Fibroblast of pulmonary artery (primary cell): ENCODE measurements around the gene KPTN.

Experiments used
- DNase-seq: peaks from one replicate; pipeline ENCODE4 v3.0.0-alpha.2; 2010; ENCODE audit warnings: low read depth
- H3K4me3 ChIP-seq: replicated peaks from 2 replicates; pipeline ENCODE4 v1.5.1; 2011; ENCODE audit warnings: low read depth, mild to moderate bottlenecking, control low read depth, low read length, moderate library complexity
- TF ChIP-seq, protein P1 (sequence below): IDR thresholded peaks from 2 replicates; pipeline ENCODE4 v1.5.1; 2011; ENCODE audit warnings: mild to moderate bottlenecking, control low read depth, low read length, inconsistent platforms; ENCODE audit errors: missing control alignments

Gene KPTN

DNA sequence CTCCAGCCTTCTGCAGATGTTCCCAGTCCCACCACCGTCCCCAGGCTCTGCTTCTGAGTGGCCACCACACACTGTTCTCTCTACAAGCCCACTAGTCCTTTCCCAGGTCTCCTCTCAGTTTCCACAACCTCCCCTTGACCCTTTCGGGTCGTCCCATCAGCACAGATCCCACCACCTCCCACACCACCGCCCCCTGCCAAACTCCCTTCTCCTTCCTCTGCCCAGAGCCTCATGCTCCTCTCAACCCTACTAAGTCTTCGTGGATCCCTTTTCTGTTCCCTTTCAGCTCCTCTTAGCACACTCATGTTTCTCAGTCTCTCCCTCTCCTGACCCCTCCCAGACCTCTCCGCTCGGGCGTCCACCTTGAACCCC lies 28.9 kb upstream of the KPTN start:
- TF ChIP-seq, protein P1, sequence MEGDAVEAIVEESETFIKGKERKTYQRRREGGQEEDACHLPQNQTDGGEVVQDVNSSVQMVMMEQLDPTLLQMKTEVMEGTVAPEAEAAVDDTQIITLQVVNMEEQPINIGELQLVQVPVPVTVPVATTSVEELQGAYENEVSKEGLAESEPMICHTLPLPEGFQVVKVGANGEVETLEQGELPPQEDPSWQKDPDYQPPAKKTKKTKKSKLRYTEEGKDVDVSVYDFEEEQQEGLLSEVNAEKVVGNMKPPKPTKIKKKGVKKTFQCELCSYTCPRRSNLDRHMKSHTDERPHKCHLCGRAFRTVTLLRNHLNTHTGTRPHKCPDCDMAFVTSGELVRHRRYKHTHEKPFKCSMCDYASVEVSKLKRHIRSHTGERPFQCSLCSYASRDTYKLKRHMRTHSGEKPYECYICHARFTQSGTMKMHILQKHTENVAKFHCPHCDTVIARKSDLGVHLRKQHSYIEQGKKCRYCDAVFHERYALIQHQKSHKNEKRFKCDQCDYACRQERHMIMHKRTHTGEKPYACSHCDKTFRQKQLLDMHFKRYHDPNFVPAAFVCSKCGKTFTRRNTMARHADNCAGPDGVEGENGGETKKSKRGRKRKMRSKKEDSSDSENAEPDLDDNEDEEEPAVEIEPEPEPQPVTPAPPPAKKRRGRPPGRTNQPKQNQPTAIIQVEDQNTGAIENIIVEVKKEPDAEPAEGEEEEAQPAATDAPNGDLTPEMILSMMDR, result no peak
- no peak for DNase-seq
- H3K4me3 ChIP-seq, result peak overlapping the region; percentile 87

DNA sequence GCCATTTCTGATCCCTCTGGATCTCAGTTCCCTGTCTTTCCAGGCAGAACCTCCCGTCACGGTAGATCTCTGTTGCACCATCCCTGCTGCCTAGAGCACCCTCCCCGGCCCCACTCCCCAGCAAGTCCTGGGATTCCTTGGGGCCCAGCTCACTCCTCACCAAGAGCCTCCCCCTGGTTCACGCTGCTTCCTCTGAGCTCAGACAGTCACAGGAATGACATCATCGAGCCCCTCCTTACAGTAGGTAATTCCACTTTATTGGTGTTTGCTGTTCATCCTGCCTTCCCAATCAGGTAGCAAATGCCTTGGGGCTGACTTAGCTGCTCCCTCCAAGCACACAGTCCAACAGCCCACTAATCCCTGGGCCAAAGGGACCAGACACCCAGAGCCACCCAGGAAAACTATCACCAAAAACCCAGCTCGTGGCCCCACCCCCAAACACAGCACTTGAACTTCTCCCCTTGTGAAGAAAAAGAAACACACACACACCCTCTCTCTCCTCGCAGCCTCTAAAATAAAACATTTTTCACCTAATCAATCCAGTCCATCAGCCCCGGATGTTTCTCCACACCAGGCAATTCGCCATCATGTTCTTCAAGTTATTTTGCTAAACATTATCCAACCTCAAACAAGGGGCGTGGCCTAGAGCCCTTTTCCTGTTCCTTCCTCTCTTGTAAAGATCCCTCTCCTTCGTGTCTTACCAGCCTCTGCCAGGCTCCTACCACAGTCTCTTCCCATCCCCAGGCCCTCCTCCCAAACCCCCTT lies 28.3 kb upstream of the KPTN start:
- TF ChIP-seq, protein P1, result no peak
- DNase-seq, result peak; percentile 53
- H3K4me3 ChIP-seq, result peak overlapping the region; percentile 87

DNA sequence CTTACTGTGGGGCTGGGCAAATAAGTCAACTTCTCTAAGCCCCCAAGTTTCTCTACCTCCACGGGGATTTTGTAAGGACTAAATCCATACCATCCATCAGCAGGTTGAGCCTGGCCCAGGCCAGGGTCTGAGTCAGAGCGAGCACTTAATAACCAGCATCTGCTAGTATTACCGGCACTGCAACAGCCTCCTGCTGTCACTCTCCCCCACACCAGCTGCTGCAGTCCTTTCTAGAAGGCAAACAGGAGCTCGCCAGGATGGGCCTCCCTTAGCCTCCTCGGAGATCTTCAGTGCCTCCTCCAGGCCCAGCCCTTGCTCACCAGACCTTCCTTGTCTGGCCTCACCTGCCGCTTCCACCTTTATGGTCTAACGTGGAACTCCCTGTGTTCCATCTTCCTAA lies 27.7 kb upstream of the KPTN start:
- peak; percentile 56 for DNase-seq
- TF ChIP-seq, protein P1, result no peak
- no peak overlapping the region for H3K4me3 ChIP-seq

DNA sequence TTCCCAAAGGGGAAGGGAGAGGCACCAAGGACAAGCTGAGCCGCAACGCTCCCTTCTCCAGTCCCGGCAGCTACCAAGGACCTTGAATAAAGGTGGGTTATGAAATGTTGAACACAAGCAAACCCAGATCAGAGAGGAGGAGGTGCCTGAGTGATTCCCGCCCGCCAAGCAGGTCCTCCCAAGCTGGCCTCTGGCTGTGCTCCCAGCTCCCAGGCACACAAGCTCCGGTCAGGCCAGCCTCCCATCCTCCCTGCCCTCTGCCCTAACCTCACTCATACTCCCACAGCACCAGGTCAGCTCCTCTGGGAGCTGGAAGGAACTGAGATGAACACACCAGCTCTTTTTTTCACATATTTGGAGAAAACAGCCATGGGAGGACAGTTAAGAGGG lies 27.1 kb upstream of the KPTN start:
- no peak overlapping the region for H3K4me3 ChIP-seq
- TF ChIP-seq, protein P1, result no peak
- peak; percentile 34 for DNase-seq

DNA sequence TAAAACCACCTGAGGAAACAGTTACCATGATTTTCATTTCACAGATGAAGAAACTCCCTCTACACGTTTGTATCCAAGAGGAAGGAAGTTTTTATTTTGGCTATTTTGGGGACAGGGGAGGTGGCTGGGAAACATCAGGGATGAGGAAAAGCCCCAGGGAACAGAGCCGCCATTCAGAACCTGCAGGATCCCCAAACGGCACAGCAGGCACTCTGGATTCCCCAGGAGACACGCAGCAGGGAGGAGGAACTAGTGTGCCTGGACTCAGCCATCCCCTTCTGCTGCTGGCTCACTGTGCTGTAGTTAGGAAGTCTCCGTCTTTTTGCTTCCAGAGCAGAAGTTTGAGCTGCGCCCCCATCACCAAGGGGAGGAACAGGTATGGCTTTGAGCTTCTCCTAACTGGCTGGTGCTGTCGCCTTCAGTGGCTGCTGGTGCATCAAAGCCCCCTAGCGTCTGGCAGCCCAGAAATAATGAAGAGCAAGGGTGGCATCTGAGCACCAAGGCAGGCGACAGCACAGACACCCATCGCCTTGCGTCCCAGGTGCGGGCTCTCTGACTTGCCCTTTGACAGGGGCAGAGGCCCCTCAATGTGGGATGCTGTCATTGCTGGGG lies 26.6 kb upstream of the KPTN start:
- no peak for DNase-seq
- no peak overlapping the region for H3K4me3 ChIP-seq
- TF ChIP-seq, protein P1, result no peak

DNA sequence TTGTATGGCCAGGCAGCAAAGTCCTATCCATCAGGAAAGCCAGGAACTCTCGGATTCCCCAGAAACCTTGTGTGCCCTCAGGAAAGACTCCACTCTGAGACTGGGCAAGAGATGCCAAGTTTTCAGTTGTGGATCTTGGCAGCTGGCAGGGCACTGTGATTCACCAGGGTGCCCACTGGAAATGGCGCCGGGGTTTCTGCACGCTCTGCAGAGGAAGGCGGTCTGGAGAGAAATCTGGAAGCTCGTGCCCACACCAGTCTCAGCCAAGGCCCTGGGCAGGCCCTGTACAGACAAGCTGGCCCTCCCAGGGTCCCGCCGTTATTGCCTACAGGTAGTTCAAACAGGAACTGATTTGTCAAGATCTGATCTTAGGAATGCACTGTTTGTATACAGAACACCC lies 26.0 kb upstream of the KPTN start:
- no peak for DNase-seq
- H3K4me3 ChIP-seq, result no peak overlapping the region

More for the DNA sequence above, 26.0 kb upstream of the KPTN start:
- TF ChIP-seq, protein P1, result no peak
